ENCODE measurements around the gene DRGX. TPM values are rescaled to one million over a fixed set of nuclear protein-coding genes. Genes with fewer than 3 reads are reported as not detected.

DRGX gene
- total RNA-seq = not detected

DNA sequence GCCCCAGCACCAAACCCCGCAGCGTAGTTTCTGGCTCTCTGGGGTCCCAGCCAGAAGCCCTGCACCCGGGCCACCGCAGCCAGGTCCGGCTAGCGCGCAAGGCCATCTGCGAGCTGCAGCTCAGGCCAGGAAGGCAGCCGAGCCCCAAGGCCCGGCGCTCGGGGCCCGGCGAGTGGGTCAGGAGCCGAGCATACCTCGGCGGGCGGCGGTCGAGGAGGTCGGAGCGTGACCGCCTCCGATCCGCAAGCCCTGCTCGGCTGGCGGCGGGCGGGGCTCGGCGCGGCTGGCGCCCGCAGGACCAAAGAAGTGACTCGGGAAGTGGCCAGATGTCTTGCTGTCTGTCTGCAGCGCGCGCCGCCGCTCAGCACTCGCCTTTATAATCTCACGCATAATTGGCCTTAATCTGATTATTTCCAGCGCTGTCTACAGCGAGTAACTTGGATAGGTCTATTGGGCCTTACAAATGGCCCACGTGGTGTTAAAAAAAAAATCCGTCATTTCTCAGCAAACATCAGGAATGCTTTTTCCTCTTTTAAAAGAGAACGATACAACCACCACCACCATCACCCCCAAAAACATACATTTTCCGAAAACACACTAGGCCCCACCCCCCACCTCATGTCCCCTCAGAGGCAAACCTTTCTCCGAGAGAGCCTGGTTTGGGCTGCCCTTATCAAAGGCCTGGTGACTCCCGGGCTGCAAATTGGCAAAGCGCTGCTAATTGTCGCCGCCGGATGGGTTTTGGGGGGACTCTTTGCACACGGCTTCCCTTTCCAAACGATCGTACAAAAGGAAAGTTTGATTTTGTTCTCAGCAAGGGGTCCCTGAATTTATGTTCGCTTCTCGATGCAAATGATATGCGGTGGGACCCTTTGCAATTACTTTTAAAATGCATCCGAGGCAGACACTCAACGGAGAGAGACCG is at the start of gene DRGX:
TSS of gene DRGX (minus strand) at position 349 of the 925 bp plus-strand sequence. CDS start 649 bp downstream, outside the sequence.
- H3K4me1 ChIP-seq = peaks cover 0 to 42% (median 14%) of the 10 kb centered on the region in 4 donors
- no peak within 1 kb of the TSS for H3K27ac ChIP-seq
- H3K27me3 ChIP-seq = peaks cover 0 to 100% of the 10 kb centered on the region in 2 donors
- no peak within 1 kb of the TSS for H3K4me3 ChIP-seq
- H3K9me3 ChIP-seq = no peaks in the 10 kb centered on the region
- TF ChIP-seq EP300 (IDR thresholded peaks at IDR 0.05) (no peak), POLR2A (IDR thresholded peaks at IDR 0.05) (no peak)
- TF ChIP-seq, protein P1, sequence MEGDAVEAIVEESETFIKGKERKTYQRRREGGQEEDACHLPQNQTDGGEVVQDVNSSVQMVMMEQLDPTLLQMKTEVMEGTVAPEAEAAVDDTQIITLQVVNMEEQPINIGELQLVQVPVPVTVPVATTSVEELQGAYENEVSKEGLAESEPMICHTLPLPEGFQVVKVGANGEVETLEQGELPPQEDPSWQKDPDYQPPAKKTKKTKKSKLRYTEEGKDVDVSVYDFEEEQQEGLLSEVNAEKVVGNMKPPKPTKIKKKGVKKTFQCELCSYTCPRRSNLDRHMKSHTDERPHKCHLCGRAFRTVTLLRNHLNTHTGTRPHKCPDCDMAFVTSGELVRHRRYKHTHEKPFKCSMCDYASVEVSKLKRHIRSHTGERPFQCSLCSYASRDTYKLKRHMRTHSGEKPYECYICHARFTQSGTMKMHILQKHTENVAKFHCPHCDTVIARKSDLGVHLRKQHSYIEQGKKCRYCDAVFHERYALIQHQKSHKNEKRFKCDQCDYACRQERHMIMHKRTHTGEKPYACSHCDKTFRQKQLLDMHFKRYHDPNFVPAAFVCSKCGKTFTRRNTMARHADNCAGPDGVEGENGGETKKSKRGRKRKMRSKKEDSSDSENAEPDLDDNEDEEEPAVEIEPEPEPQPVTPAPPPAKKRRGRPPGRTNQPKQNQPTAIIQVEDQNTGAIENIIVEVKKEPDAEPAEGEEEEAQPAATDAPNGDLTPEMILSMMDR (IDR thresholded peaks at IDR 0.05) = no peak
- no peaks in the 10 kb centered on the region for H3K36me3 ChIP-seq
- DNase-seq (ENCODE audit: low spot score in 2 of 2) = no peak
- 5 to 9% methylated on average over 31 to 59 of the region's 63 CpGs for WGBS, 2 donors

DNA sequence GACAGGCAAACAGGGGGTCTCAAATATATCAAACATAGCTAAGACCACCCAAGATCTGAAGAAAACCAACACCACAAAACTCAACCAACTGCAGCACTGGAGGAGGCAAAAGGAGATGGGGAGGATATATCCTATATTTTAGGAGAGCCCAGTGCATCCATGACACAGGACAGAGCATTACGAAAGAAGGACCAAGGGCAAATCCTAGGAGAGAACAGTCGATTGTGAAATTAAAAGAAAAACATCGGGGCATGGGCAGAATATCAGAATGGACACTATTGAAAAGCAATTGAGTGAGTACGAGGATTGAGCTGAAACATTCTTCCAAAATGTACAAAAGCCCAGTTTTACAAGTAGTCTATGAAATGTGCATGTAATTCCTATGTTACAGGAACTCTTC is 48.5 kb upstream of the DRGX start:
- Histone ChIP-seq H3K27me3 (no peaks in the 10 kb centered on the region), H3K9me3 (peaks cover 0 to 22% (median 6%) of the 10 kb centered on the region in 4 donors), H3K36me3 (peaks cover 0 to 23% (median 0%) of the 10 kb centered on the region in 3 donors), H3K27ac (no peak overlapping the region), H3K4me1 (no peaks in the 10 kb centered on the region), H3K4me3 (no peak overlapping the region)
- TF ChIP-seq, protein P1 (IDR thresholded peaks at IDR 0.05) = no peak
- no peak for TF ChIP-seq POLR2A (IDR thresholded peaks at IDR 0.05)
- TF ChIP-seq EP300 (IDR thresholded peaks at IDR 0.05) = no peak
- DNase-seq (ENCODE audit: low spot score in 2 of 2) = no peak
- WGBS, 2 donors = 82 to 86% methylated on average over 4 of the region's 4 CpGs

DNA sequence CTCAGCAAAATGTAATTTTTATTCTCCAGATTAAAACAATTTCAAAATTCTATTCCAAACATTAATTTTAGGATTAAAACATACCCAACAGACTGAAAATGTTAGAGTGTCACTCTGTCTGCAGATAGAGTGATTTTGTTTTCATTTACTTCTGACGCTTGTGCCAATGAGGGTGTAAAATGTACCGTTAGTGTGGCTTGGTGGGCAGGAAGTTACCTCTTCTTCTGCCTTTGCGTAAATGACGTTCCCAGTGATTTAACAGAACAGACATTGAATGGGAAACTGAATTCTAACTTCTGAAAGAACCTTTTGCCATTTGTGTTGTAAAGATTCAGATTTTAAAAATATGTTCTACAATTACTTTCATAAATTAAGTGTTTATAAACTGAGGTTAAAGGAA is 47.0 kb upstream of the DRGX start:
- Histone ChIP-seq H3K27ac (no peak overlapping the region), H3K4me3 (no peak overlapping the region), H3K4me1 (no peaks in the 10 kb centered on the region), H3K9me3 (peaks cover 0 to 7% (median under 1%) of the 10 kb centered on the region in 4 donors), H3K36me3 (peaks cover 0 to 25% (median 0%) of the 10 kb centered on the region in 3 donors), H3K27me3 (no peaks in the 10 kb centered on the region)
- TF ChIP-seq EP300 (IDR thresholded peaks at IDR 0.05) (no peak), POLR2A (IDR thresholded peaks at IDR 0.05) (no peak)
- TF ChIP-seq, protein P1 (IDR thresholded peaks at IDR 0.05) = no peak
- DNase-seq (ENCODE audit: low spot score in 2 of 2) = no peak
- WGBS, 2 donors = 77 to 82% methylated on average over 4 of the region's 4 CpGs

DNA sequence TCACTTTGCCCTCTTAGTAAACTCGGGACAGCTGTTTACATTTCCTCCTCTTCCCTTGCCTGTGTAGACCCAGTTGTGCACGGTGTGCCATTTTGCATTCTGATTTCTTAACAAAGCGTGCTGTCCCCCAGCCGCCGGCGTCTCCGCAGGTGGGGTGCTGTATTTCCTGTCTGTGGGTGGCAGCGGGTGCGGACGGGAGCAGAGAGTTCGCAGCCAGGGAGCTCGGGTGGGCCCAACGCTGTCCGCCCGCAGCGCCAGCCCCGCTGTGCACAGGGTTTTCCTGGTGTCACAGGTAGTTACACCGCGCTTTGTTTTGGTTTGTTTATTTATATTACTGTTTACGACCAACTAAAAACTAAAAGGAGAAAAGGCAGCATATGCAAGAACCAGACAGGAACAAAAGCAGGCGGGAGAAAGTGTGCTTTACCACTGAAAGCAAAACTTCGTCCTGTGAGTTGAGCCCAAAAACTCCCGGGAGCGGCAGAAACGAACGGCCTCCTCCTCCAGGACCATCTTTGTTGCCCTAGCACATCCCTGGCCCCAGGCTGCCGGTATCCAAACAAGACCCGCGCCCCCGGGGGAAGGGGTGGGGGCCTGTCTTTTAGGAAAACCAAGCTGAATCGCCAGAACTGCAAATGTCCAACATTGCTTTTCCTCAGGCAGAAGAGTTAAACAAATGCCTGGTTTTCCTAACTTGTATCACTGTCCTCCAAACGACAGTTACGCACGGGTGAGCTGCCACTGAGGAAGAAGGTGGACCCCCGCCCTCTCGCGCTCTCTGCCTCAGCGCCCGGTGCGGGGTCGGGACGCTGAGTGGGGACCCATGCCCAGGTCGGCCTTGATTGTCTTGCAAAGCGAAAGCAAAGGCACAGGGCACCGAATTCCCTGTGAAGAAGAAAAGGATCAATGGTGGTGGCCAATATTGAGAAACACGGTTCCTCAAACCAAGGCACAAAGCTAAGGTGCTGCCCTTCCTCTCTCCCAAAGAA is 45.9 kb upstream of the DRGX start:
- Histone ChIP-seq H3K9me3 (no peaks in the 10 kb centered on the region), H3K4me1 (no peaks in the 10 kb centered on the region), H3K4me3 (no peak overlapping the region), H3K36me3 (peaks cover 0 to 25% (median 0%) of the 10 kb centered on the region in 3 donors), H3K27me3 (no peaks in the 10 kb centered on the region), H3K27ac (no peak overlapping the region)
- no peak for DNase-seq (ENCODE audit: low spot score in 2 of 2)
- WGBS, 2 donors = 31 to 58% methylated on average over 45 to 46 of the region's 46 CpGs
- TF ChIP-seq POLR2A (IDR thresholded peaks at IDR 0.05) (no peak), EP300 (IDR thresholded peaks at IDR 0.05) (no peak)
- TF ChIP-seq, protein P1 (IDR thresholded peaks at IDR 0.05) = no peak

Data from tibial nerve (tissue), 4 donors.